ENCODE data around the gene GABRB2.

GABRB2 gene

DNA sequence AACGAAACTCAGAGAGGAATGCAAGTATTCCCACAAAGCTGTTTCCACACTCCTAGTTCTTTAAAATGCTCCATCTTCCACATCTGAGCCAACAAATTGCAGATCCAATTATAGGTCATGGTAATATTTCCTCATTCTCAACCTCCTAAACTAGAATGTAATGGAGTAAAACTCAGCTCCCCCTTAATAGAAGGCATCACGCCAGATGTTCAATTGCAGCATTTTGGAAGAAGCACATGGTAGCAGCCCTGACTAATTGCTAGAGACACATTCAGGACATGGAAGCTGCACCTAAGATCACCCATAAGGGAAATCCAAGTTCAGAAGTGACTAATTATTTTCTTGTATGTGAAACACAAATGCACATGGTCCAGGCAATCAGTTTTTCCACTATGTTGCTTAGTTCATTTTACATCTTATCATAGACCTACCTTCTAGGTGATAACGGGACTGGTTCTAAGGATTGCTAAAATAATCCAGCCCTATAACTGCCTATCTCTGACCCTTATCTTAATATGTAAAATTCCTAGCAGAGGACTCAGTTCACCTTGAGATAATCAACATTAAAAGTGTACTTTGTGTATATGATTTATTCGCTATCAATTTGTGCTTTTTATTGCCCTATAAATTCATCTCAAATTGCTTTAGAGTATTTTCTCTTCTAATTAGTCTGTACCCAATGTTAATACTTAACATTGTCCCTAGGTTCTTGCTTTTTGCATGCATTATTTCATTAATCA is 75.1 kb downstream of the GABRB2 start:
- no peak for DNase-seq

DNA sequence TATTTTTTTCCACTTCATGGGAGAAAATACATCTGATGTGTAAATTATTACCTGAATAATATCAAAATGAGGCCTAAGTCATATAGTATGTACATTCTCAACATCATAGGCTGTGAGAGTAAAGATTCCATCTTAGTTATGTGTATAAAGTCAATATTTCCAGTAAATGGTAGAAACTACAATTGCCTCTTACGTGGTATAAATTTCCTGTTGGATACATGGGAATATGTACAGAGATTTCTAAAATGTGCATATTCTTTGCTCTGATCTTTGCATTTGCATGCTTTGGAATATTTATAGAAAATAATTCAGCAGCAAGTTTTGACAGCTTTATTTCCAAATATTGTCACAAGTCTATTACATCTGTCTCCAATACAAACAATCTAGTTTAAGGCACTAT is 78.8 kb downstream of the GABRB2 start:
- DNase-seq: no peak

DNA sequence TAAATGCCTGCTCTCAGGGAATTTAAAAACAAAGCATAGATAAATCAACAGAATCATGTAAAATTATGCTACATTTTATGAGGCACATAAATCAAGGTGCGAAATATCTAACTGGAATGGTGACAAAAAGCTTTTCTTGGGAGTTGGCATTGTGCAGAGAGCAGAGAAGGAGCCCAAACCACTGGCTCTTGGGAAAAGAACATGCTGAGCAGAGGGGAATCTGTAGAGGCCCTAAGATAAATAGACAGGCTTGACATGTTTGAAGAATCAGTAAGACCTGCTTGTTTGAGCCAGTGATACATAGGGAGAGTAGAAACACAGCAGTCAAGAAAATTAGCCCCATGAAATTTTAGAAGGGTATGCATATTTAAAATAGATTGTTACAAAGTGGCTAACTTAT is 85.8 kb downstream of the GABRB2 start:
- DNase-seq: no peak

DNA sequence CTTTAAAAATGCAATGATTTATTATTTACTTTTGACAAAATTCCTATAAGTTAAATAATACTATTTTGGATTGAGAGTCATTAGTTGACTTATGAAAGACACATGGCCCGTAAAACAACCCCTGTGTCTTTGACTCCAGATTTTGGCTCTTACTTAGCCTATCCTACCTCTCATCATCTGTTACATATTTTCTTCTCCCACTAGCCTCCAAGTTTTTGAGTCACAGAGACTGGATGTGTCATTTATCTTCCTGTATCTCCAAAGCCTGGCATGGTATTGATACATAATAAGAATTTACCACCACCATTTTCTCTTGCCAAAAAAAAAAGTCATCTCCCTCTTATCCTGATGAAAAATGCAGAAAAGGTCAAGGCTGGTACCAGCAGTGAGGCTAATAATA is 99.9 kb downstream of the GABRB2 start:
- no peak for DNase-seq

DNA sequence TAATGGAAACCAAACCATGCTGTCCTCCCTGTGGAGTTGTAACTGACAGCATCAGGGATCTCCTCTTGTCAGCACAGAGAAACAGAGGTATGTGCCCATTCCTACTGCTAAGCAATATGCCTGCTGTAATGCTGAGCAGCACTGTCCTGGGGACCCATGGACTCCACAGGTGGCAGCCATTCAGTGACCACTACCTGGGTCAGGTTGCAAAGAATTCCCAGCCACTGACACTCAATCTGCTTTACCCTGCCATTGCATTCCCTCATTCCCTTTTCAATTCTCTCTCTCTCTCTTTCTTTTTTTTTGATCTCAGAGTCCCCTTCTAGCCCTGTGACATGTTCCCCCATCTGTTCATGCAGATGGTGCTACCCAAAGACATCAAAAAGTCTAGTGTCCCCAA is 104.1 kb downstream of the GABRB2 start:
- no peak for DNase-seq

DNA sequence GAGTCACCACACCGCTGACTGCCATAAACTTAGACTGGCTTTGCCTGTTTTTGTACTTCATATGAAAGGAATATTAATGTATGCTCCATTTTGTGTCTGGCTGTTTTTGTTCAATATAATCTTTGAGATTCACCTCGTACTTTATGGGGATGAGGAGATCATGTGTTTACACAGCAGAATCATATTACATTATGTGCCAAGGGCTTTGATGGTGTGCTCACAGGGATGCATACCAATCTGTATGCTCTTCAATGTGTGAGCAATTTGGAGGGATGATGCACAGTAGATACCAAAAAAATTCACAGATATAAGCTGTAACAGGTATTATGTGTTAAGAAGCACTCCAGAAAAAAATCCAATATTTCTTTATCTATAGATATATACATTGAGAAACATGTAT is 113.7 kb downstream of the GABRB2 start:
- no peak for DNase-seq

DNA sequence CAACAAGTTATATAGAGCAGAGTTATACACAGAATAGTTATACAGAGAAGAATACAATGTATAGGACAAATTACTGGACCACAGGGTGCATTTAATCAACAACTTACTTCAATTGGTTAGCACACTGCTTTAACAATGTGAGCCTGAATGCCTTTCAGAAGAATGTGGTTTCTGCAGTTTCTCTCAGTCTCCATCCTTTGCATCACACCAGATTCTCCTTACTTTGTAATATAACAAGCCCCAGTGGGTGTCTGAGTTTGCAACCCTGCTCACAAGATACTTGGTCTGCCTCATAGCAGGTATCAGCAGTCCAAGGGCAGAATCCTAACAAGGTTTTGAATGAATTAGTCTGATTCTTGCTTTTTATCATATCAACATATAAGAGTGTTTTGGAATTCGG is 114.6 kb downstream of the GABRB2 start:
- no peak for DNase-seq

DNA sequence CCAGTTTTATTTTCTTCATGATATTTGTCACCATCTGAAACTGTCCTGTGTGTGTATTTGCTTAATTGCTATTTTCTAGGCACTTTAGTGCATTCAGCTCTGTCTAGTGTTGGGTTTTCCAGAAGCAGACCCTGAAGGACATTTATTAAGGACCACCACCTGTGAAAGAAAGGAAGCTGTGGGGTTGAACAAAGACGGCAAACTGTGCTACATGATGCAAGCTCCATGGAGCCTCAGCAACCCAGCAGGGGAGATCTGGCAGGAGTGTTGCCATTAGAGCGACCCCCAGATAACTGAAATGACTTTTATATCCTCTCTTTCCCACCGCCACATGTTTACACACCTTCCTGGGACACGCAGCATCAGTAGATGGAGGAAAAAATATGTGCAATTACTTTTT is 125.5 kb downstream of the GABRB2 start:
- DNase-seq: no peak

DNA sequence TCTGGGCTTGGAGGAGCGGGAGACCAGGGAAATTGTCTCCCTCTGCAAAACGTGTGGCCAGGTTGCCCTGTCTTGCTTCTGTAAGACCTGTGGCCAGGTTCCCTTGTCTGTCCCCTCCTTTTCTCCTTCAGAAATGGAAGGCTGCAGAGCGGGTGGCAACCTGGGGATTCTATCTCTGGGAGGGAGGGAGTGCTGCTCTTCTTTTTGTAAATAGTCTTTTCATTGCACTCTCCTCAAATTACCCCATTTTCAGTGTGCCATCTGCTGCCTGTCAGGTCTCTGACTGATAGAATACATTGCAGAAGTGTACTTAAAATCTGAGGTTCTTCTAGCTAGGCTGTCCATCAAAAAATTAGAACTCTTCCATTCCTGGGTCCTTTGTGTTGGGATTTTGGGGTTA is 126.0 kb downstream of the GABRB2 start:
- DNase-seq: no peak

DNA sequence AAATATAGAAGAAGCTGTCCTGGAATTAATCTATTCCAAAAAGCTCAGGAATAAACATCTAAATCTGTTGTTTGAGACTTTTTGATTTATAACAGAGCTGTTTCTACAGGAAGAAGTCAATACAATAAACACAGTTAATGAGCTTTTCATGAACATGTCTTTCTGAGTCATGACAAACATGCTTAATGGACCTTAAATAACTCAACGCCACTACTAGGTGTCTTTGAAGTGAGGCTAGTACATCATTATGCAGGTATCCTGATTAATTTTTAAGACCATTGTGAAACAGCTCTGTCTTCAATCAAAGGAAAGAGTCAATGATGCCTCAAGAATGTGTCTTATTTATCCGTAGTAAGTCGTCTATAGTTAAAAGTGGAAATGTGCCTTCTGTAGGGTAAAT is 131.6 kb downstream of the GABRB2 start:
- DNase-seq: no peak

DNA sequence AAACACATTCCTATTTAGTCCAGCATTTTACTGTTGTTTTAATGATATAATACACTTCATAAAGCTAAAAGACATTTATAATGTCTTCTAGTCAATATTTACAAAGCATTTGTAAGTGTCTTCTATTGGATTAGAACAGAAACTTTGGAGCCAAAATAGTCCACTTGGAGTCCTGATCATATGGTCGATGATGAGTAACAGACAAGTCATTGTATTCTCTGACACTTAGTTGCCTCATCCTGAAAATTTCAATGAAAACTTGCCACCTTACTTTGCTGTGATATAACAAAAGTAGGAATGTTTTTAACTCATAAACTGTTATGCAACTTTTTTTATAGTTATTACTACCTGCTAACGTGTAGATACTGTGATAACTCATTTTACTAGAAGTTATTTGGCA is 132.5 kb downstream of the GABRB2 start:
- no peak for DNase-seq

DNA sequence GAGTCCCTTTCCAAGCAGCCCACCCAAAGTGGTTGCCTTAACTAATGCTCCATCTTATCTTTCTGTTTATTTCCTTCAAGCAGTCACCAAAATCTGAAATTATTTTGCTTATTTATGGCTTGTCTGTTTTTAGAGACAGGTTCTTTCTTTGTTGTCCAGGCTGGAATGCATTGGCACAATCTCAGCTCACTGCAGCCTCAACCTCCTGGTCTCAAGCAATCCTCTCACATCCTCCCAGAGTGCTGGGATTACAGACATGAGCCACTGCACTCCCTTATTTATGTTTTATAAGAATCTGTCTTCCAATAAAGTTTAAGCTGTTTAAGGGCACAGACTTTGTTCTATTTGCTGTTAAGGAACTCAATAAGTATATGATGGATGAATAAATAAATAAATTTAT is 133.7 kb downstream of the GABRB2 start:
- no peak for DNase-seq

DNA sequence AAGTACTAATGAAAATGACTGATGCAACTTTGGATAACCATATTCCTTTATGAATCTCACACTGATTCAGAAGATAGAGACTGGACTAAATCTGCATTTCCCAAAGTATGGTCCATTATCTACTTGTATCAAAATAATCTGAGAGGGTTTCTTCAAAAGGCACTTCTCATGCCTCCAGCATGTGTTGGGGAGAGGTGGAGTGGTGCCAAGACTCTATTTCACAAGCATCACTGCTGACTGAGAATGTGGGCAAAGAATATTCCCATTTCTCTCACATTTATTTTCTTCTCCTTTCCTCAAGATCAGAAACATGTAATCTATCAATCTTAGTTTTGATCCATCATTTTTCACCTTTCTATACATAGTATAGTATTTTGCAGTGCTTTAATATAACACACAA is 135.4 kb downstream of the GABRB2 start:
- no peak for DNase-seq

DNA sequence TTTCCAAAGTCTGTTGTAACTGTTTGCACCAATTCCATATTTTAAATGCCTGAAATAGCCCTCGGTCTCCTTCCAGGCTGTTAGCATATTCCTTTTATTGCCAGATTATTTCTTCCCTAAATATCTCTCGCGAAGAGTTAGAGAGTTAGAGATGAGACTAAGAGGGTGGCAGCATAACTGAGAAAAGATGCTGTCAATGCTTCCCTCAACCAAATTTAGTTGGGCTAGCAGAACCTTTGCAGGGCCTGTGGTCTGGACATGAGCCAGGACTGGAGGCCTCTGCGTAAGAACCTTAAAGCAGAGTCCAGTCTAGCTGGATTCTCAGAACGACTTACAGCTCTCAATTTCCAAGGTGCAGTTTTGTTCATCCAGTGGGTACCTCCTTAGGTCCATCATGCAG is 135.9 kb downstream of the GABRB2 start:
- no peak for DNase-seq

DNA sequence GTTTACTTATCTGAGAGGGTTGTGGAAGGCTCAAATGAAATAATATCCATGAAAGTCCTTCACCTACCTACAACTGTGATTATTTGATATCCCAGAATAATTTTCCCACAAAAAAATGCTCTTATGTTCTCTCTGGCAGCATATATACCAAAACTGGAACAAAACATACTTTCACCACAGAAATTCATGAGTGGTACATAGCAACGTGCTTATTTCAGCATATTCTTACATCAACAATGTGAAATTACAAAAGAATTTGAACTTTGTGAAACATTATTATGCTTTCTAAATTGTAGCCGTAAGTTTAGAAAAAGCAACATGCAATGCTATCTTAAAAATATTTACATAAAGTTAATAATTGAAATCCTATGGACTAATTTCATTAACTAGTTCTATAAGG is 137.1 kb downstream of the GABRB2 start:
- no peak for DNase-seq

DNA sequence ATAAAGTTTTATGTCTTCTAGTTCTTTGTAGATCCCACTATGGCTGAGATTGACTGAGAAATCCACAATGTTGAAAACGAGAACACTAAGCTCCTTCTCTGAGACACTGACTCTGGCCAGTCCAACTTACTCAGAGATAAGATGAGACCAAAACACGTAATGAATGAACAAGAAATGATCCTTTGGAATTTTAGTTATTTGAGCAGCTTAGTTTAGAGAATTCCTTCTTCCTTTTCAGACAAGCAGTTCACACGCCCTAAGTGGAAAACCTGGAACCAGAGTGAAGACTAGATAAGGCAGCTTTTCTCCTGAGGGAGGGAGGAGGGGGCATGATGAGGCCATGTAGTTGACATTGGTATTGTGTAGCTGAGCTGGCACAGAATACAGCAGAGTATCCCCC is 139.6 kb downstream of the GABRB2 start:
- DNase-seq: no peak

DNA sequence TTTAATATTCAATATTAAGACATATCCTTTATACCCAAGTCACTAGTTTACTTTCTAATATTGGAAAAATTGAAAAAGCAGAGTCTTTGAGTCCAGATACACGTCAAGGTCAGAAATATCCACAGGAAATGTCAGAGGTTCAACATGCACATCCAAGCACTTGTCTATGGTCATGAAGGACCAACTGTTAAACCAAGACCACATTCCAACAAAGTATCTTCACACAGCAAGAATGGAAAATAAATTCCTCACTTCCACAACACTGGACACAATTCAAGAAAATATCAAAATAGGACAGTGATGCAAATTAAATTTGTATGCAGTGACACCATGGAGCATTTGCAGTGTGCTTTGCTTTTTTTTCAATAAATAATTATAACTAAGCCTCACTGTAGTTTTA is 142.5 kb downstream of the GABRB2 start:
- DNase-seq: no peak

DNA sequence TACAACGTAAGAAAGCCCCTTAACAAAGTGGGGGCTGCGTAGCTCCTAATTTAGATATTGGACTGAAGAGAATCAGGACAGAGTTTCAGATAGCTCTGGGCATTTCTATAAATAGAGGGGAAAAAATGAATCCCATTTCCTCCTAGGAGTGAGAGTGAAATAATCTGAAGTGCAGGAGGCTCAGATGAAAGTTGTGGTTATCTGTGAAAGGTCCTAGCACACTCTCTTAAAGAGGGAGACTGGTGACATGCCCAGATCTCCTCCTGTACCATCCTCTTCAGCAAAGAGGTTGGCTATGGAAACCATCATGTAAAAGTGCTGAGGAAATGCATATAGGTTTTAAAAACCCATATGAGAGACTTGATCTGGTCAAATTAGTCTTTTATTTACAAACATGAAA is 143.4 kb downstream of the GABRB2 start:
- DNase-seq: no peak

DNA sequence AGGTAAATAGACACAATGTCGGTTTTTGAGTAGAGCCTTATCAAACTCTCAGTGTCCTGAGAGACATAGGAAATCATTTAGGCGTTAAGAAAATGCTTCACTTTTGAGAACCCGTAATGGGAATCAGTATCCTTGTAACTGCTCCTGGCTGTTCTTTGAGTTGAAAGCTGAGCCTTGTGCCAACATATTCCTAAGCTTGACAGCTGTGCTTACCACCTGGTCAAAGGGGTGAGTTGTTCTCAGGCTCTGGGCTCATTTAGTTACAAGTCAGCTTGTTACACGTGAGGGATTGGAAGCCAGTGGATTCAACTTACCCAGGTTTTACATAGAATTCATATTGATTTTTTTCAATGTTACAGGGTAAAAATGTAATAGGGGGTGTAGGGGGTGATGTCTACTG is 145.9 kb downstream of the GABRB2 start:
- DNase-seq: no peak

DNA sequence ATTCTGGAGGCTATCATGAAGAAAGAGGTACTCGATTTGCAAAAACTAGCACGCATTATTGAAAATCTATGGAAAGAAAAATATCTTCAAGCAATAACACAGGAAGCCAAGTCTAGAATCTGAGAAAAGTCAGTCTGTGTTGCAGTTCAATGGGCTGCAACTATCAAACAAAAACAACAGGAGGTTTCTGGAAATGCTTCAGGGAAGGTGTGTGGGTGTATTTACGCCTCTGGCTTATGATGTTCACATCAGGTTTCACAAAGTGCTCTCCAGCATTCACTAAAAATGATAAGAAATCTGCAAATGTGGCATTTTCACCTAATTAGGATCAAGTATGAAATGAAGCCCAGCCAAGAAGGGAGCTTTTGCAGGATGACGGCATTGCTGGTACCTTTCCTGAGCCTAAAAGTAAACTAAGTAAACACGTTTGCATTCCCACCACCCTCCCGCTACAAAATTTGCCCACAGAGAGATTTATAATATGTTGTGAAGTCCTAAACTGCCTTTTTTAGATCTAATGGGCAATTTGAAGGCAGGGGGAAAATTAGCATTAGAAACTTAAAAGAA is 146.4 kb downstream of the GABRB2 start:
- no peak for DNase-seq

DNA sequence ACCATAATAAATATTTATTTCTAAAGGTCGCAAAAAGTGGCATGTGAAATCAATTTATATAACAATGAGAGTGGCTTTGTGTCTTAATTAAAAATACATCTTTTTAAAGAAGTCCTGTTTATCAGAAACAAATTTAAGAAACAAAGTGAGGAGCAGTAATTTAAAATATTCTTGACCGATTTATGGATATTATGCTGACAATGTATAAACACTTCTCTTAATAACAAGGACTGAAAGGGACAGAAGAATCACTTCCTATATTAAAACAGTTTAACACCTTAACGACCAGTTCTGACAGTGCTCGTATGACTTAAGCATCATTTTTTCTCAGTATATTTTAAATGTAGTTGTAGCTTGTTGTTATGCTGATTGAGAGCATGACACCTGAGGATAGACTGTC is 149.1 kb downstream of the GABRB2 start:
- DNase-seq: no peak

DNA sequence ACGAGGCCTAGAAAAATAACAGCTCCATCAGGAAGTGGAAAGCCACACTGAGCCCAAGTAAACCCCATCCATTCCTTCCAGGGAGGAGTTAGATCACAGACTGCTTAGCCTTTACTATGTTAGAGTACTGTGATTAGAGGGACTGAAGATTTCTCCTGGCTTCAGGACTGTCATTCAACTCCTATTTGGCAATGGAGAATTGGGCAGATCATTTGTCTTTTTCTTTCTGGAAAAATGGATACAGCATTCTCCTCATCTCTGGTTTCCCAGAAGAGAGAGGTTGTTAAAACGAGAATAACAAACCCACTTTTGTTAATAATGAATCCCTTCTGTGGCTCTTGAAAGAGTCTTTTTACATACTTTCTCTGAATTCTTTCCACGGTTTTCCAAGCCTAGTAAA is 150.4 kb downstream of the GABRB2 start:
- DNase-seq: no peak

DNA sequence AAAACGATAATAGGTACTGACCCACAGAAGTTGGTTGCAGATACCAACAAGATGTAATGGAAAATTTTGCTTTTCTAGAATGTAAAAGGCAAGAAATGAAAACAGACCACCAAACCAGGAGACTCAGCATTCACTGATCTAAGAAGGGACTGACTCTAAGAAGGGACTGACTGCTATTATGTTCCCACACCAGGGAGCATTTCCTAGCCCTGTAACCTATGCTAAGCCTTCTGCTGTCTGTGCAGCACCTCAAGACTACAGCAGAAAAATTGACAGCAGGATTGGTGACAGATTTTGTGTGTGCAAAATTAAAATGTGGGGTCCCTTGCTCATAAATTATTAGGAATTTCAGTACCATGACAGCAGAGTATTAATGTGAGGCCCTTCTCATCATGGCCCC is 154.8 kb downstream of the GABRB2 start:
- no peak for DNase-seq

DNA sequence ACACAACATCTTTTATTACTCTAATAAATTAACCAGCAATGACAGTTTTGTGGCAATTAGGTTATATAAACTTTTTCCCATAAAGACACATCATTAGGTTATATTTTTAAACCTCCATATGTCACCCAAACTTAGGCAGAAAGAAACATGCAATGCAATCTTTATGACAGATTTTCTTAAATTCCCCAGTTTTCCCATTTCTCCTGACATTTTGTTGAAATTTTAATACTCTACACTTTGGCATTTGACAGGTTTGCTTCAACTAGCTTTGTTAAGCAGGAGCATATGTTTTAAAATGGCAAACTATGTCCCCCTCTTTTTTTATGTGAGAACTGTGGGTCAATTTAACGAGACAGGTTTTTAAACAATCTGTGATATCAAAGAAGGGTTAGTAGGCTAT is 155.5 kb downstream of the GABRB2 start:
- no peak for DNase-seq

DNA sequence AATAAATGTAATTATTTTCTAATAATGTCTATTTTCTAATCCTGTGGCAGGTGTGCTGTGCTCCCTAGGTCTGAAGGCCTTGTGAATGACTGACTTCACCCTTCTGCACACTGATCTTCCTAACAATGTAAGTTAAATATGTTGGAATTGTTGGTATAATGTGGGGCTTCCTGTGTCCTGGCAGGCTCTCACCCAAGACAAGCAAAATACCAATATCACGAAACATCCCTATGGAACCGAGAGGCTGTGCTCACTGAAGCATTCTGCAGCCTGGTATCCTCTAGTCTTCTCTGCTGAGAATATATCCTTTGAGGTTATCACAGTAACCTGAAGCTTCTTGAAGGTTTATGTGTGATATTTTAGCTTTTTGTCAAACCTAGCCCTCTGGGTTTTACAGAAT is 159.4 kb downstream of the GABRB2 start:
- DNase-seq: no peak

All from right kidney (tissue), 1 donor.